Pancreas (tissue), 10 donors: ENCODE data around the gene TMEM87A. TPM values are rescaled to one million over a fixed set of nuclear protein-coding genes. Genes with fewer than 3 reads are reported as not detected.
"Not testable (repeated sequence)": the region's sequence is repeated elsewhere in the genome, so short reads cannot be mapped to it uniquely, and the experiment has no call there.

Source experiments
- ATAC-seq, 4 donors: fragments of 200-7000 bp; cut with Tn5 transposase; one replicate each; pipeline versions ENCODE4 v1.8.0 to v1.9.1; 2020; ENCODE audit warnings: mild to moderate bottlenecking in 4 of 4, moderate library complexity in 4 of 4
- DNase-seq, 6 donors: peaks; one replicate each; pipeline ENCODE4 v3.0.0-alpha.2; 2020
- FAIRE-seq: peaks from 2 replicates; lab custom pipeline; 2012; peaks lifted over from hg19 to GRCh38; lab: Jason Lieb, UNC
- H3K27ac ChIP-seq, 4 donors: fragments of 200-600 bp; sonication (generic); 1 replicate in 3 of 4; 2 replicates in 1 of 4; pipeline versions ENCODE4 v1.5.0 to v1.8.0; 2020
- H3K27me3 ChIP-seq, 4 donors: fragments of 200-600 bp; one replicate each; pipeline ENCODE4 v1.8.0; 2021
- H3K36me3 ChIP-seq, 3 donors: fragments of 200-600 bp; sonication (generic) in 1 of 3; one replicate each; pipeline versions ENCODE4 v1.5.0 to v1.8.0; 2020 to 2021
- H3K4me1 ChIP-seq, 3 donors: fragments of 200-600 bp; one replicate each; pipeline ENCODE4 v1.8.0; 2021
- H3K4me3 ChIP-seq, 4 donors: fragments of 200-600 bp; sonication (generic) in 2 of 4; one replicate each; pipeline versions ENCODE4 v1.5.0 to v1.8.0; 2020 to 2021
- H3K9me3 ChIP-seq, 4 donors: fragments of 200-600 bp; one replicate each; pipeline ENCODE4 v1.8.0; 2021
- CTCF ChIP-seq, 4 donors: fragments of 200-600 bp; sonication (generic) in 3 of 4; IDR thresholded peaks; one replicate each; pipeline versions ENCODE4 v1.5.0 to v1.8.0; 2021; ENCODE audit warnings: antibody characterized with exemption in 4 of 4
- WGBS, 2 donors: extraction: QIAGEN DNeasy Blood & Tissue Kit; methylation state at CpG; one replicate each; pipeline ENCODE4 v1.1.7; 2013; 5-methylcytosine and 5-hydroxymethylcytosine counted together
- intact Hi-C, 3 donors: fragments of 100-400 bp; cut with DNase I; formaldehyde crosslinking; loops; one replicate each; pipeline versions ENCODE4 v1.11.1 to v1.14.2; 2022
- polyA plus RNA-seq, 2 donors: library from polyadenylated mRNA; stranded (reverse); fragments of 200-250 nt; gene quantifications; one replicate each; pipeline ENCODE4 v1.2.3, GENCODE V29; 2013
- total RNA-seq, 6 donors: library from RNA; stranded (reverse); fragmentation: NEBNext Ultra II Directional in 4 of 6; extraction: Animal tissue kit (Norgen Biotek cat#: 25700) in 4 of 6; gene quantifications; one replicate each; pipeline versions ENCODE4 v1.2.1 to v1.2.4, GENCODE V29; 2021 to 2023
- donor health status: healthy with polysubstance abuse.
- donor health status: DM: no; HTN: no; CAD: no; lungs with moderate emphysema.
- donor health status: DM: no; HTN: no; CAD: no.
- donor health status: control.
- donor health status: control.
- donor health status: Bipolar disorder and iron deficiency.
- donor health status: DM: yes; HTN: yes; CAD: no.
- donor health status: DM: no; HTN: no; CAD: no.
- donor health status: DM: no; HTN: no; CAD: no.
- donor health status: DM: yes; HTN: yes; CAD: no.

Gene TMEM87A
- total and polyA plus RNA-seq, 8 donors: 12.2 to 32.1 (median 23.1) TPM

- DNase-seq: no peak
- 45 to 53% methylated on average over 3 of the region's 3 CpGs for WGBS, 2 donors
- H3K9me3 ChIP-seq: no peaks in the 10 kb centered on the region
- no peaks in the 10 kb centered on the region for H3K4me1 ChIP-seq
- no peaks in the 10 kb centered on the region for H3K27me3 ChIP-seq
- FAIRE-seq: no peak
- TF ChIP-seq CTCF (IDR thresholded peaks at IDR 0.05): no peak
- no peak for ATAC-seq
- intact Hi-C loops: no loop called here
- H3K4me3 ChIP-seq: no peak overlapping the region
- peaks cover 0 to 7% (median 0%) of the 10 kb centered on the region in 3 donors for H3K36me3 ChIP-seq
- no peak overlapping the region for H3K27ac ChIP-seq
Measured at GRCh38 chr15:42313463-42313862, 40.2 kb upstream of the TMEM87A start.

GRCh38 chr15:42306681-42307080 is 33.4 kb upstream of the TMEM87A start:
- 76 to 89% methylated on average over 1 of the region's 1 CpG for WGBS, 2 donors
- Histone ChIP-seq H3K36me3 (peaks cover 0 to 7% (median 0%) of the 10 kb centered on the region in 3 donors), H3K27me3 (no peaks in the 10 kb centered on the region), H3K4me1 (no peaks in the 10 kb centered on the region), H3K9me3 (no peaks in the 10 kb centered on the region), H3K27ac (no peak overlapping the region), H3K4me3 (no peak overlapping the region)
- FAIRE-seq: no peak
- DNase-seq: no peak
- intact Hi-C loops: no loop called here
- ATAC-seq: no peak
- no peak for TF ChIP-seq CTCF (IDR thresholded peaks at IDR 0.05)

GRCh38 chr15:42301004-42301403 is 27.8 kb upstream of the TMEM87A start:
- intact Hi-C loops, H3K27ac ChIP-seq, H3K36me3 ChIP-seq, FAIRE-seq, H3K4me1 ChIP-seq, DNase-seq, H3K9me3 ChIP-seq, H3K27me3 ChIP-seq, H3K4me3 ChIP-seq, ATAC-seq: not testable (repeated sequence)
- 76 to 98% methylated on average over 4 of the region's 4 CpGs for WGBS, 2 donors

- DNase-seq: no peak
- no peak for FAIRE-seq
- Histone ChIP-seq H3K4me1 (peaks cover 5 to 13% (median 9%) of the 10 kb centered on the region in 3 donors), H3K9me3 (no peaks in the 10 kb centered on the region), H3K36me3 (peaks cover 0 to 14% (median 5%) of the 10 kb centered on the region in 3 donors), H3K27ac (no peak overlapping the region), H3K27me3 (no peaks in the 10 kb centered on the region), H3K4me3 (no peak overlapping the region)
- TF ChIP-seq CTCF (IDR thresholded peaks at IDR 0.05): no peak
- 95 to 97% methylated on average over 1 of the region's 1 CpG for WGBS, 2 donors
- ATAC-seq: no peak
- intact Hi-C loops: no loop called here
Measured at GRCh38 chr15:42289166-42289565, 15.9 kb upstream of the TMEM87A start.

- 96 to 97% methylated on average over 4 of the region's 4 CpGs for WGBS, 2 donors
- Histone ChIP-seq H3K4me1 (peaks cover 5 to 13% (median 9%) of the 10 kb centered on the region in 3 donors), H3K27me3 (no peaks in the 10 kb centered on the region), H3K36me3 (peaks cover 0 to 8% (median 4%) of the 10 kb centered on the region in 3 donors), H3K9me3 (no peaks in the 10 kb centered on the region), H3K27ac (no peak overlapping the region), H3K4me3 (no peak overlapping the region)
- DNase-seq (no peak), ATAC-seq (no peak), FAIRE-seq (no peak)
- TF ChIP-seq CTCF (IDR thresholded peaks at IDR 0.05): no peak
- intact Hi-C loops: no loop called here
Measured at GRCh38 chr15:42287931-42288330, 14.7 kb upstream of the TMEM87A start.
